OCI-LY3 (cell line): Measurements from ENCODE around the gene MRPL16.

Experiments used
- EZH2phosphoT487 ChIP-seq: fragments of 200-600 bp; shearing (Covaris generic); IDR thresholded peaks from 2 replicates; pipeline ENCODE4 v1.6.1; 2018; ENCODE audit warnings: antibody characterized with exemption, mixed run types, low read depth
- TF ChIP-seq, protein P1 (sequence below): fragments of 200-600, 300-600 bp; sonication (generic); IDR thresholded peaks from 2 replicates; pipeline ENCODE4 v1.5.1; 2014; ENCODE audit warnings: antibody characterized with exemption, low read length, low read depth

DNA sequence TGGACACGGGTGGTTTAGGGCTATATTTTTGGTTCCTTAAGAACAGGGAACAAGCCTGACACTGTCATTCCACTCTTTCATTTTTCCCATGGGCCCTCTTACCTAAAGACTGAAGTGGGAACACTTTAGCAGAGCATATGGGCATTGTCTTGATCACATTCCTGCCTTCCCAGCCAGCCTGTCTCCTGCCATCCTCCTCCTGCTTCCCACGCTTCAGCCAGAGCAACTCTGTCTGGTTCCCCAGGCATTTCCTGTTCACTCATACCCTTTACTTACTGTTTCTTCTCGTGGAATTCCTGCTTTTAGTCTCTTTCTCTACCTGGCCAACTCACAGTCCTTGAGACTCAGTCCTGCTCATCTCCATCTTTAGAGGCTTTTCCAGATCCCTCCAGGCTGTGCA lies 22.8 kb downstream of the MRPL16 start:
- TF ChIP-seq, protein P1, sequence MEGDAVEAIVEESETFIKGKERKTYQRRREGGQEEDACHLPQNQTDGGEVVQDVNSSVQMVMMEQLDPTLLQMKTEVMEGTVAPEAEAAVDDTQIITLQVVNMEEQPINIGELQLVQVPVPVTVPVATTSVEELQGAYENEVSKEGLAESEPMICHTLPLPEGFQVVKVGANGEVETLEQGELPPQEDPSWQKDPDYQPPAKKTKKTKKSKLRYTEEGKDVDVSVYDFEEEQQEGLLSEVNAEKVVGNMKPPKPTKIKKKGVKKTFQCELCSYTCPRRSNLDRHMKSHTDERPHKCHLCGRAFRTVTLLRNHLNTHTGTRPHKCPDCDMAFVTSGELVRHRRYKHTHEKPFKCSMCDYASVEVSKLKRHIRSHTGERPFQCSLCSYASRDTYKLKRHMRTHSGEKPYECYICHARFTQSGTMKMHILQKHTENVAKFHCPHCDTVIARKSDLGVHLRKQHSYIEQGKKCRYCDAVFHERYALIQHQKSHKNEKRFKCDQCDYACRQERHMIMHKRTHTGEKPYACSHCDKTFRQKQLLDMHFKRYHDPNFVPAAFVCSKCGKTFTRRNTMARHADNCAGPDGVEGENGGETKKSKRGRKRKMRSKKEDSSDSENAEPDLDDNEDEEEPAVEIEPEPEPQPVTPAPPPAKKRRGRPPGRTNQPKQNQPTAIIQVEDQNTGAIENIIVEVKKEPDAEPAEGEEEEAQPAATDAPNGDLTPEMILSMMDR: no peak
- no peak for TF ChIP-seq EZH2phosphoT487
